Inflammatory macrophage (primary cell): ENCODE data around the gene PROM1.

Experiments used
- DNase-seq, 2 donors: peaks; one replicate each; pipeline ENCODE4 v3.0.0-alpha.2; 2020 to 2022

Gene PROM1

DNA sequence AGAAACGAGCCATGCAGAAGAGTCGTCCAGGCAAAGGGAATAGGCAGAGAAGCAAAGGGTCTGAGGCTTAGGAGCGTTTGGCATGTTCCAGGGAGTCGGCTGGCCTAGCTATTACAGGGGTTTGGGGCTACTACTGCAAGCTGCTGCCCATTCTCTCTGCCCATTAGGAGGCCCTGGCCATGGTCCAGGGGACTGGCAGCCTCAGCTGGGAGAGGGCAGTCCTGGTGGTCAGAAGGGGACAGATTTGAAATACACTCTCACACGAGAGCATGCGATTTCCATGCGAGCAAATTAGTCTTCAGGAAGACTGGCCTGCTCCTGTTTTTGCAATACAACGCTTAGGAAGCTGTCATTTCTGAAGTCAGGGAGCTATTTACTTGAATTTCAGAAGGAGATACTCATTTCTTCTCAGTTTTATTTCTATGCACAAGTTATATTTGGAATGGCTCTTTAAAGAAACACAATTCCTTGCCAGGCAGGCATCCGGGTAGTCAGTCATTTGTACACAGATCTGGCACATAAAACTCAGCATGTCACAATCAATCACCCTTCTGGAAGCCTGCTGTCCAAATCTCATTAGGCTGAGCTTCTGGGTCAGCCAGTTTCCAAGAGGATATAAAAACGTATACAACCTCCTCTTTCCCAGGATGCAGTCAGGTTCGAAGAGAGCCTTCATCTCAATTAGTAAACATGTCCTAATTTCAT is 27.0 kb downstream of the PROM1 start:
- no peak for DNase-seq

DNA sequence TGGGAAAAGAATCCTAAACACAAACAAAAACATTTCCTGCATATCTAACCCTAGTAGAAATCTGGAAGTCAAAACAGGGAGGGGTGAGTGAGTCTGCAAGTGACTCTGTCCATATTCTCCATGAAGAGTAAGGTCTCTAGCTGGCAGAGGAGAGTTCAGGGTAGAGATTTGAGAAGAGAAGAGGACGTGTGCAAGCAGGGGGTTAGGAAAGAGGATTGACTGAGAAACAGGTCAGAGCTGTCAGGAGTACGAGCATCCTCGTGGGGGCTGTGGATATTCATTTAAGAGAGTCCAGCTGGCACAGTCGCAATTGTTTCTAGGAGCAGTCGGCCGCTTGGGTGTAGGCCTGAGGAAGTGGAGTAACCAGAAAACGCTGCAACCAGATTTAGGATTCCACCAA is 27.9 kb downstream of the PROM1 start:
- DNase-seq, result peak in 1 of 2 donors; percentile 19

DNA sequence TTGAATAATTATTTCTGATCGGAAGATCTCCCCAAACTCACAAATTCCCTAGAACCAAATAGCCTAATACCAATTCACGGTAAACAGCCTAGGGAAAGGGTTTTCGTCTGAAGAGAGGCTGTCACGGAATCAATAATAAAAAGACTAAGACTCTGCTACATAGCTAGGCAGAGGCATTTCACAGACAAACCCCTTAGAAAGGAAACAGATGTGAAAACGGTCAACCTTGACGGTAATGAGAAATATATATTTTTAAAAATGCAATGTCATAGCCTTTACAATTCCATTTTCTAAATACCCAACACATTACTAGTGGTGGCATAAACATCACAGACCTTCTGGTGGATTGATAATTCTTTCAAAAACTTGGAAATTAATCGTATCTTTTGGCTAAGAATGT is 28.4 kb downstream of the PROM1 start:
- no peak for DNase-seq

DNA sequence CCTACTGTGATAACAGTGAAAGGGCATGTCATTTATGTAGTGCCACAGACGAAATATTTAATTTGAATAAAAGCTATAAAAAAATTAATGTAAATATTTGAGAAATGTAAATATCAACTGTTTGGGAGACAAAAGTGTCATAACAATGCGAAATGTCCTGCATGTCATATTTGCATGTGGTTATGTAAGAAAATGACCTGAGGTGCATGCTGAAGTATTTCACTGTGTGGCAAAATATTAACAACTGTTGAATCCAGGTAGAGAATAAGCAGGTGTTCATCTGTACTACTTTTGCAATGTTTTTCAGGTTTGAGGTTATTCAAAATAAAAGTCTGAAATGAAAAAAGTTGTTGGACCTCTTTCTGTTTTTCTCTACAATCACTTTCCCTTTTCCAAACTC is 30.9 kb downstream of the PROM1 start:
- DNase-seq, result no peak

DNA sequence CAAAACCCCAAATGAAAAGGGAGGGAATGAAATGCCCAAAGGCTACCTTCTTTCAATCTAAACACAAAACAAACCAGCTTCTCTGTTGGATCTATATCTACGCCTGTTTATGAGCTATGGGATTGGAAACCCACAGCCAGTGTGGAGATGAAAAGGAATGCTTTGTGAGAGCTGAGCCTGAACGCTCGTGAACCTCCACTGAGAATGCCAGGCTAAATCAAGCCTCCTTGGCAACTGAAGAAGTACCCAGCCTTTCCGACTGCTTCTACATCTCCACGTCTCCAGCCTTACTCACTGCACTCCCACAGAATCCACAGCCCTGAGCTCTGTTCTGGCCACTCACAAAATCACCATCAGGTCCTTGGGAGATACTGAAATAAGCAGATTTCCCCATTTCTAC is 31.8 kb downstream of the PROM1 start:
- no peak for DNase-seq

DNA sequence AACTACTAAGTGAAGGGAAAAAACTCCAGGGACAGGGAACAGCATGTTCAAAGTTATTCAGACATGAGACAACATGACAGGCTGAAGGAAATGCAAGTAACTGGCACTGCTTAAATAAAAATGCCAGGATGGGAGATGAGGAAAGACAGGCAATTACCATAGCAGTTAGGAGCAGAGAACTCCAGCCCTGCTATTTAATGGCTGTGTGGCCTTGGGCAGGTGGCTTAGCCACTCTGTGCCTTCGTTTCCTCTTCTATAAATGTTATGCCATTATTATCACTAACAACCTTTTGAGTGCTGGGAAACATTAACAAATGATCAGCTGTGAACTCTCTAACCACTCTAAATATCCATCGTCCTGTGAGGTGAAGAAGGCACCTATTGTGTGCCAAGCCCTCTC is 32.7 kb downstream of the PROM1 start:
- no peak for DNase-seq

DNA sequence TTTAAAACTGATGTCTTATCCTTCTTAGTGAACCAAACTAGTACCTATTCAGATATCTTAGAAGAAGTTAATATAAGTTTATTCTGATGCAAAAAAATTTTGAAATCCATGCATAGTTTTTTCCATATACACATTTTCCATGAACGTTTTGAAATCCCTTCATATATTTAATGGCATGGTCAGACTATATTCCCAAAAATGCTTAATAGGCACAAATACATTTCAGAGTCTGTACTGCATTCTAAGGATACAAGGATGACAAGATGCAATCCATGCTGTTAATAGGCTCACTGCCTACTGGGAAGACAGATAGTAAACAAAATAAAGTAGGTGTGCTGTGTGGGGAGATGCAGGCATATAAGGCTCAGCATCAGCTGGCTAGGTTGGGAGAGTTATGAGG is 33.2 kb downstream of the PROM1 start:
- no peak for DNase-seq

DNA sequence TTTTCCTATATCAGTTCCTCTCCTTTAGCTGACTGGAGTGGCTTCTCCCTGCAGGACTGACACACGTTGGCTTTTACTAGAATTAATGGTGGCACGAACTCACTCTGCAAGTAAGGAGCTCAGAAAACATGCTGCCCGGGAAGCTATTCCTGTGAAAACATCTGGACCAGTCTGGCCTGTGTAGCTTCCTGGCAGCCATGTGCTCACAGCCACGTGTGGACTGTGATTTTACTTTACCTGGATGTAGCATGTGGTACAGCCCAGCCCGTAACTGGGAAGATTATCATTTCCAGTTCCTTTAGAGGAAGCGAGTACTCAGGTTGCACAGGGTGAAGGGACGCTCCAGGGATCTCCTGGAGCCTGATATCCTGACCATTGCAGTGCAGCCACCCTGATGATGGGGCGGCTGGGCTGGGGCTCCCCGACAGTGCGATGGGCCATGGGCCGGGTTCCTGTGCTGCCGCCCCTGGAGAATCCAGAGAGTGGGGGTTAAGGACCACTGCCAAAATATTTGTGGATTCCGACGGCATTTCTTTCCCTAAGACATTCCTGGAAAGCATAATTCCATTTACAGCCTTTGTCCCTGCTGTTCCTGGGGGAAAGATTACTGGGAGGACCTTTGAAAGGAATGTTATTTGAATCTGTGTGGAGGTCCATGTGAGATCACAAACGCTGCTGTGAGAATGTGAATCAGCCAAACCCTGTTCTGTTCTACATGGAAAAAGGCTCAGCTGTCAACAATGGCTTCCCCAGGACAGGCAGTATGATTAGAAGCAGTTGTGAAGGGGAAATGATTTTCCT is 35.0 kb downstream of the PROM1 start:
- no peak for DNase-seq

DNA sequence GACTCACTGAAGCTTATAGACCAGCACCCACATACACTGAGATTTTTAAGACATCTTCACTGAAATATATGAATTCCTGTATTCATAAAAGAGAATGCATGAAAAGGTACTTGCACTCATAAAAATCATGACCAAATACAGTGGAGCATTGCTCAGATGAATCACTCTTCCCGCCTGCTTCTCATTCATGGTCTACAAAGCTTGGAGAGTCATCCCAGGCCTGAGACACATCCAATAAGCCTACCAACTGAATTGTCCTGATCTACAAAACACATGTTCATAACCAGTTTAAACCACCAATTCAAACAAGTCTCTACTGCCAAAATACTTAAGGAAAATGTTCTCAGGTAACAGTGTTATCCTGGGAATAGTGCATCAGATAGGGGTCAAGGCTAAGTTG is 38.1 kb downstream of the PROM1 start:
- DNase-seq, result no peak

DNA sequence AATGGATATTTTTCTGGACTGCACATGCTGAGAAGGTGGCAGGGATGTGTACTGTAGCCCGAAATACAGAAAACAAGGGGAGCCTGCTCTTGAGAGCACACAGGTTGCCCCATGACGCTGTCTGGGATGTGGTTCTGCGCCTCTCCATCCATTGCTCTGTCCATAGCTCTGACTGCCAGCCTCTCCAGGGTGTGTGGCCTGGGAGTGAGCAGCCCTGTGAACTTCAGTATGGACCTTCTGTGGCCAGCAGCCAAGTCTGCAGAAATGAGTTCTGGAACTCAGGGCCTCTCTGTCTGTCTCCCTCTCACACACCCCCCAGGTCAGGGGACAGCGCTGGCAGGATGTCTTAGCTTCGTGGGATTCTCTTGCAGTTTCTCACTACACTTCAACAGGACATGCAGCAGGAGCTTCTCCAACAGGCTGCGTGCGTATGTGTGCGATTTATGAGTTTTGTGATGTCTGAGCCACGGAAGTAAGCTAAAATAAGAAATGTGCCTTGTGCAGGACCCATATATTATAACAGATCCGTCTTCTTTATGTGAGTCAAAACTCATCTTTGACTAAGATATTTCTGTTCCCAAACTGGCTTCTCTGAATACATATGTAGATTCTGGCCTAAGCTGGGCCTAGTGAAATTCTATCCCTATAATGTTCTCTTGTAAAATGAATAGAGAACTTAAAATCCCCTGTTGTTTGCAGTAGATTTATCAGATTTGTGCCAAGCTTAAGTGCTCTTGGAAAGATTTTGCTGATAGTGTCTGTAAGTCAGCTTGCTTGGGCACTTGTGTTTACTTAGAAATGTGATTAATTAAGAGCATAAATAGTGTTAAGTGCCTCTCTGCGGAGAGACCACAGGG is 40.0 kb downstream of the PROM1 start:
- DNase-seq, result no peak

DNA sequence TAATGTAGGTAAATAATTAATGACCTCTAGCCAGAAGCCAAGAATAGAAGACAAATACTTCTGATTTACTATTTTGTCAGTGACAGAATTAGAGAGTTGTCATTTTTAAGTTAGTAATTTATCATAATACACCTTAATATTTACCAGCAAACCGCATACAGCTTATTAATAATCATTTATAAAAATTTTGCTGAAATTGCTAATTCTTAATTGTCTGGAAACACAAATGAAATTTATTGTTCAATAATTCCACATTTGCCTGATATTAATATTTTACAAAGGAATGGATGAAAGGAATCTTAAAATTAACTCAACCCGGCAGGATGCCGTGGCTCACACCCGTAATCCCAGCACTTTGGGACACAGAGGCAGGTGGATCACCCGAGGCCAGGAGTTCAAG is 44.7 kb downstream of the PROM1 start:
- no peak for DNase-seq

DNA sequence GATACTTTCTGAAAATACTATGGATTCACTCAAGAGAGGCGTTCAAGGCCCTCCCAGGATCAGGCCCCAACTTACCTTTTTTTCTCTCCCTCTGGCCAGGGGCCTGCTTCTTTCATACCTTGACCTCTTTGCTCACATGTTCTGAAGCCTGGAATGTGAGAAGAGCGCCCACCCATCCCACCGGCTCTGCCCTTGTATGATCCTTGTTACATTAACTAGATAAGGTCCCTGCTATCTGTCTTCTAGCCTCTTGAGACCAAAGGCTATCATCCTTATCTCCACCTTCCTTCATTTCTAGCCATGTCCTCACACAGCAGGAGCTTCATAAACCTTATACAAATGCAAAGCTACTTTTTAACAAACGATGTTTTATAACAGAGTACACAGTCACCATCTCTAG is 45.9 kb downstream of the PROM1 start:
- no peak for DNase-seq

DNA sequence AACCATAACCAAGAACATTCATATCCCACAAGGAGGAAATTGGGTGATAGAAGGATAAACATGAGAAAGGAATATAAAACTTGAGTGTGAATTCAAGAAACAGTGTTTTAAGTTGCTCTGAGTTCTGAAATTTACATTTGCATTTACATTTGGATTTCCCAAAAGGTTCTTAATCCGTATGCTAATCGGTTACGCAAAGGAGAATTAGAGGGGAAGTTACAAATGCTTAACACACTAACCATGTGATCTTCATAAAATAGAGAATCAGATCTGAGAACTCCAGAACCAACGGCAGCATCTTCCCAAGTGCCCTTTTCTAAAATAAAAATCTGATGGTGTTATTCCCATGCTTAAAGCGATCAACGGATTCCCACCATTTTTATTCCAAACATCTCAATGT is 48.0 kb downstream of the PROM1 start:
- DNase-seq, result peak; percentile 26 to 56

DNA sequence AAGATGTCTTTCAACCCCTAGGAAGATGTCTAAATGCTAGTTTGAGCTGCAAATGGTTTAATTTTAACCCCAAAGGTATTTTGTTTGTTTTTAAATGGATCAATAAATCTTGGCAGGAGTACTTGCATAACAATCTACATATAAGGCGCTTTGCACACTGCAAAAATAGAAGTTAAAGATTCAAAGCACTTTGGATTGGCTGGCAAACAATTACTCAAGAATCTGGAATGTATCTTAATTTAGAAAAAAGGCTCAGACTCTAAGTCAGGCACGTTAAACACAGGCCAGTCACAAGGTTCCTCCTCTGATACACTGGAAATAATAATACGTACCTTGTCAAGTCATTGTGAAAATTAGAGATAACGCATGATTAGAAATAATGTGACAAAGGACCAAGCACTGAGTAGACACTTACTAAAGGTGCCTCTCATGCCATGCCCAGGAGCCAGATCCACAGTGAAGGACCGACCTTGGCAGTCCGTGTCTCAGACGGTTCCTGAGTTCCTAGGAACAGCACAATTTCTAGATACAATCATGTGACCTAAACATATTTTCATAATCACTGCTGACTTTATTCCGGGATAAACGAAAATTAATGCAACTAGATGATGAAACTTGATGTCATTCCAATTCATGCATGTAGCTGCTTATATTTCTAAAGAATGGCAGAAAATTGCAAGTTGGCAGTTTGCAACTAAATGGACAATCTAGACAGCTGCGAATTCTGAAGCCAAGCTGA is 49.6 kb downstream of the PROM1 start:
- DNase-seq, result no peak

DNA sequence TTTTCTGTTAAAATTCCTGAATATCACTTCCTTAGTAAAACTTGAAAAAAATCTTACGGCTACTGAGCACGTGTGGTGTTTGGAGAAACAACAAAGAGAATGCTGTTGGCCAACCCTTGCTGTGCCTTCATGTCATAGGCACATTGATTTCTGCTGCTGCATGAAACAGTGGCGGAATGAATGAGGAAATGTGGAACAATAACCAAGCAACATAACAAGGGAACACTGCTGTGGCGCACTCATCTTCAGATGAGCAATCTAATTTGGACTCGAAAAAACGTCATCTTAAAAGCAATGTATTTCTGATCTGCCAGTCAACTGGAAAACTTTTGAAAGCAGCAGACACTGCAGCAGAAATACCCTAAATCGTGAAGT is 51.4 kb downstream of the PROM1 start:
- peak; percentile 51 to 54 for DNase-seq

DNA sequence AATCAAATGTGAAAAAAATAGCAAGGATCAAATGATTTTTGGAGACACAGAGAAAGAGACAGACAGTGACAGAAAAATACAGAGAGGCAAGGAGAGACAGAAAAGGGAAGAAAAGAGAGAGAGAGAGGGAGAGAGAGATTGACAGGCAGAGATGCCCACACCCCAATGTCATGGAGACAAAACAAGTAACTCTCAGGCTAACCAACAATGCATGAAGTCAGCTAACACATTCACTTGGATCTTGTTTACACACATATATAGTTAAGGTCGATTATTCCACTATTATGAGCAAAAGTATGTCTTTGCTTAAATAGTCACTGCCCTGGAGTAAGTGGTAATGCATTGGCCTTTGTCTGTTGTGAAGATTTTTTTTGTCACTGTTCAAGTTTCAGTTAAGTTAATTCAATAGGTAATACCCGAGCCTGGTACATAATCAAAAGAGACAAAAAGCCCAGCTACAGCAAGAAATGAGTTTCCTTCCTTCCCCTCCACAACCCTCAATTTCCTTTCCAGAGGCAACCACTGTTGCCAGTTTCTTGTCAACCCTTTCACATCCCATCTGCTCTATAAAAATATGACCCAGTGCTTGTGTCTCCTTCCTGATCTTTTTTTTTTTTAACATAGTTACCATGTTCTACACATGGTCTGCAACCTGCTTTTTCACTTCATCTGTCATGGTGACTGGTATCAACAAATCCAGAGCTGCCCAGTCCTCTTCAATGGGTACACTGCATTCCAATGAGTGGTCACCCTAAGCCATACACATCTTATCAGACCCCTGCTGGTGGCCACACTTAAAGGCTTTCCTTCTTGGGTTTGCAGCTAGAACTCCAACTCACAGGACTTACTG is 52.1 kb downstream of the PROM1 start:
- no peak for DNase-seq

DNA sequence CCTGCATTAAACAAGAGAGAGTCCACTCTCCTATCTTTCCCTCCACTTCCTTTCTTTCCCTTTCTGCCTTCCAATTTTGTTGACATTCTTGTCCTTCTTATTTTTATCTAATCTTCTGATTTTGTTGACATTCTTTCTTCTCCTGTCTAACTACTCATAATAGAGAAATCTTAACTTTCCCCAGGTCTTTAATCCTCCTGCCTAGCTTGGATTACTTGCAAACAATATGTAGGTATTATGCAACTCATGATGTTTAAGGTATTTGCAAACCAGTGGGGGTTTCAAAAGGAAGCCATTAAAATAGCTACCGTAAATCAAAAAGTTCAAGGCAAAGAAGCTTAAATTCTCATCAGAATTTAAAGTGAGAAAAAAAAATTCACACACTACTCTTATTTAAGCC is 53.9 kb downstream of the PROM1 start:
- no peak for DNase-seq

DNA sequence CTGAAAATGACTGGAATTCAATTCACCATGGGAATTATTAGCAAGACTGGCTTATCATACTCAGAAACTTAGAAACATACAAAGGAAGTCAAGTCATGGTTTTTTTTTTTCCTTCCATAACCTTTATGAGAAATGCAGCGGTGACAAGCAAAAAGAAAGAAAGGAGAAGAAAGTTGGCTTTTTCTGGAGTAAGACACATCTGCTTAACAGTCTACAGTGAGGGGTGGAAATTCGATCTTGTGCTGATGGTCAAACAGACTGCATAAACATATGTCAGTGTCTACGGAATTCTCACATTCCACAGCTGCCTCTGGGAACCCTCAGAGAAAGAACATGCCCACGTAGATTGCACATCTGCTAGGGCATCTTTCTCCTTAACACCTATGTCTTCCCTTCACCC is 54.6 kb downstream of the PROM1 start:
- DNase-seq, result no peak

DNA sequence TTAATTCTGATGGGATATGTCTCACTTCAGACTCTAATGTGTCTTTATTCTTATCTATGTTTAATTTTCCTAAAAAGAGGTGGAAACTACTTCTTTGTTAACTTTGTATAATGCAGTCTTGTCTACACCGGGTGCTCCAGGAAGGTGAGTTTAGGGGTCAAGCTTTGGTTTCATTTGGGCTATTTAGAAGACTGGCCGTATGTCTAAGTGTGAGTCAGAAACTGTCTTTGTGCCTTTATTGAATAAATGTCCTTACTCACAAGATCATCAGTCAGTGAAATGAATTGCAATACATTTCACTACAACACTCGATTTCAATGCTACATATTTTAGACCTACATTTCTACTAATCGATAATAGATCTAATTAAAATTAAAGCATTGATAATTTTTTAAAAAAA is 56.2 kb downstream of the PROM1 start:
- DNase-seq, result no peak

DNA sequence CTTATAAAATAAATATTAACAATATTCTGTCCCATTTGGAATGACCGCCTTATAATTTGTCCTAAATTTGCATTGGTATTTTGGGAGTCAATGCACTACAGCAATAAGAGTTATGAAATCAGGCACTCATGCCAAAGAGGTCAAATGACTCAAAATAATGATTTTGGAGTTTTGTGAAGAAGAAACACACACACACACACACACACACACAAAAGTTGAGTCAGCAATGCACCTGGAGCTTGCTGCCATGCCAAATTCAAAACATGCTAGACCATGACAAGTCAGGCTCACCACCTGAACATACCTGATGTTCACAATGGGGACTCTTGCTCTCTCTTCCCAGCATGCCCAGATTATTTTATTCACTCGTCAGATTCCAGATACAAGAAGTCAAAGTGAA is 56.7 kb downstream of the PROM1 start:
- no peak for DNase-seq

DNA sequence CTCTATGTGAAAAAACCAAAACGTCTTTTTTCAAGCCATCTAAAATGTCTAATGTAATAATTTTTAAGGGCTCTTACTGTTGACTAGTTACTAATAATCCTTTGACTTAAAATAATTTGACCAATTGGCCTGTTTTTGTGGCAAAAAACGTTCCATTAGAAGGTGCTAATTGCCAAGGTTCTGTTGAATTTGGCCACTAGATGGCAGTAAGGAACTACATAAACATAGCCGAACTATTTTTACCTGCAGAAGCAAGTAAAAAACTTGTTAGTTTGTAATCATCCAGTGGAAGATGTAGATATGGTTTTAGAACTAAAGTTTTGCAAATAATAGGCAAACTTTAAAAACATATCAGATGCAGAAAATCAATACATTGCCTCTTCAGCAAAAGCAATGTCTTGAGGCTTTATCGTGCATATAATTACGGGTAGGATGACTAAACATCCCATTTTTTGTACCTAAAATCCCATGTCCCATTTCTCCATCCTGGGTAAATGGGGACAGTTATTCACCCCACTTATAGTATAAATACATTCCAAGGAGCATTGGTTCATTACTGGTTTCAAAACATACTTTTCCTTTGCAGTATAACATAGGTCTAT is 57.6 kb downstream of the PROM1 start:
- DNase-seq, result peak; percentile 66 to 71
